Measurements from ENCODE around the gene PRX. TPM values are rescaled to one million over a fixed set of nuclear protein-coding genes. Genes with fewer than 3 reads are reported as not detected.
A peak's percentile ranks its signal among the peaks of the same experiment; 100 is the strongest.

Gene PRX
- total RNA-seq, 1 experiment from 2014 or later: 4.8 TPM

GRCh38 chr19:40443131-40443999 is 30.2 kb upstream of the PRX start (continued):
- no peak for TF ChIP-seq EZH2 (IDR thresholded peaks at IDR 0.05)
- no peak for TF ChIP-seq ATF3 (IDR thresholded peaks at IDR 0.05)
- TF ChIP-seq POLR2A (IDR thresholded peaks at IDR 0.05; ENCODE audit: borderline replicate concordance, extremely low read depth, insufficient read depth, insufficient read length): no peak
- TF ChIP-seq EZH2phosphoT487 (IDR thresholded peaks at IDR 0.05; ENCODE audit: borderline replicate concordance): no peak
- TF ChIP-seq TCF7L2 (IDR thresholded peaks at IDR 0.05; ENCODE audit: borderline replicate concordance, extremely low read depth, insufficient read depth, insufficient read length): no peak

- Histone ChIP-seq H3K4me1 (ENCODE audit: control insufficient read depth in 1 of 2, insufficient read depth in 2 of 2, low read length in 2 of 2) (peaks cover 22 to 31% of the 10 kb centered on the region in 2 experiments), H4K20me1 (ENCODE audit: insufficient read depth) (no peaks in the 10 kb centered on the region), H3K9me2 (ENCODE audit: insufficient read depth) (no peaks in the 10 kb centered on the region), H3K27ac (ENCODE audit: low read depth, low read length) (peak overlapping the region; percentile 97), H3K36me3 (ENCODE audit: control insufficient read depth in 1 of 2, insufficient read depth in 2 of 2, low read length in 2 of 2) (peaks cover 13 to 18% of the 10 kb centered on the region in 2 experiments; a peak in 3 of 4 replicates), H3K4me2 (ENCODE audit: low read length) (peak overlapping the region; percentile 89), H3K27me3 (ENCODE audit: insufficient read depth, low read length) (no peaks in the 10 kb centered on the region), H3K79me2 (ENCODE audit: insufficient read depth, low read length) (peaks cover 30% of the 10 kb centered on the region), H3K9me3 (ENCODE audit: control insufficient read depth in 1 of 2, insufficient read depth in 1 of 2, low read depth in 1 of 2, low read length in 2 of 2) (no peaks in the 10 kb centered on the region), H2AFZ (ENCODE audit: low read depth, low read length, poor library complexity, severe bottlenecking) (no peak overlapping the region), H3K9ac (ENCODE audit: low read length) (peak overlapping the region; percentile 85), H3K4me3 (replicated peaks in 1 of 2; ENCODE audit: low read depth in 1 of 2, low read length in 2 of 2) (peak overlapping the region; percentile 71 to 100)
- POLR2A ChIA-PET: interaction anchor here (0.5 to 3.1 kb wide), 11 partner anchors 8 to 176 kb away, joined by 3 to 28 read pairs (median 6); partner anchors contain the start of genes BLVRB and SERTAD1
- no TSS peak for BruUV-seq (replicated peaks)
- CTCF ChIA-PET: interaction anchor here (0.9 to 1.4 kb wide), 8 partner anchors 10 to 161 kb away, joined by 3 to 10 read pairs (median 4); partner anchors contain the start of gene BLVRB
- ATAC-seq (no peak), DNase-seq (ENCODE audit: low read depth, low spot score) (no peak)
- RAD21 ChIA-PET (ENCODE audit: low non-redundant PET in 1 of 2, low total read pairs in 2 of 2, uncharacterized antibody in 2 of 2, unreplicated experiment in 2 of 2): interaction anchor here (0.6 to 1.3 kb wide), 4 partner anchors 21 to 302 kb away, joined by 3 to 7 read pairs (median 4); partner anchors contain the start of gene BLVRB (in 1 of the 2)
- no peak for TF ChIP-seq JUND (IDR thresholded peaks at IDR 0.05)
- no peak for TF ChIP-seq SRF (IDR thresholded peaks at IDR 0.05; ENCODE audit: low read depth)
- peak; percentile 48 for TF ChIP-seq POLR2A (IDR thresholded peaks at IDR 0.05; ENCODE audit: borderline replicate concordance, extremely low read depth, insufficient read depth, insufficient read length)
- no peak for TF ChIP-seq POLR2AphosphoS5 (IDR thresholded peaks at IDR 0.05; ENCODE audit: low read depth, low read length)
- intact Hi-C loops (cut with micrococcal nuclease): loop anchor here (1.0 kb wide), 1 partner anchor 17 kb away; the partner anchor contains the start of gene SERTAD1
Measured at GRCh38 chr19:40442328-40443130, 29.4 kb upstream of the PRX start.
